SK-N-SH treated with all-trans-retinoic acid at 6 μM for 48 hours (cell line): ENCODE data around the gene GAREM1.

Experiments used
- ATAC-seq: fragments of 200-7000 bp; cut with Tn5 transposase; 3 replicates; pipeline ENCODE4 v1.9.1; 2020; ENCODE audit warnings: mild to moderate bottlenecking, moderate library complexity
- BACH2 ChIP-seq: fragments of 250-450 bp; sonication (Bioruptor Pico); IDR thresholded peaks from 2 replicates; pipeline ENCODE4 v1.9.0; 2021; ENCODE audit warnings: mild to moderate bottlenecking, borderline replicate concordance
- ESRRG ChIP-seq: fragments of 250-450 bp; sonication (Bioruptor Pico); IDR thresholded peaks from 2 replicates; pipeline ENCODE4 v1.6.1; 2021; ENCODE audit warnings: mild to moderate bottlenecking
- OSR1 ChIP-seq: fragments of 250-450 bp; sonication (Bioruptor Pico); IDR thresholded peaks from 2 replicates; pipeline ENCODE4 v1.8.0; 2022; ENCODE audit warnings: moderate library complexity, mild to moderate bottlenecking, inconsistent platforms
- PPARA ChIP-seq: fragments of 250-450 bp; sonication (Bioruptor Pico); IDR thresholded peaks from 2 replicates; pipeline ENCODE4 v1.5.0; 2020; ENCODE audit warnings: mild to moderate bottlenecking, borderline replicate concordance
- RARB ChIP-seq: fragments of 250-450 bp; sonication (Bioruptor Pico); IDR thresholded peaks from 2 replicates; pipeline ENCODE4 v1.8.0; 2021; ENCODE audit warnings: mild to moderate bottlenecking, moderate library complexity
- SNAI2 ChIP-seq: fragments of 250-450 bp; sonication (Bioruptor Pico); IDR thresholded peaks from 2 replicates; pipeline ENCODE4 v1.5.0; 2020; ENCODE audit warnings: mild to moderate bottlenecking, moderate library complexity
- ZFP3 ChIP-seq: fragments of 250-450 bp; sonication (Bioruptor Pico); IDR thresholded peaks from 2 replicates; pipeline ENCODE4 v1.5.0; 2020; ENCODE audit warnings: mild to moderate bottlenecking, moderate library complexity
- ZNF70 ChIP-seq: fragments of 450-650 bp; formaldehyde crosslinking; IDR thresholded peaks from 2 replicates; pipeline ENCODE4 v1.5.0; 2020; ENCODE audit warnings: mild to moderate bottlenecking, moderate library complexity
- TF ChIP-seq, protein P1 (sequence below): fragments of 250-450 bp; sonication (Bioruptor Pico); IDR thresholded peaks from 2 replicates; pipeline ENCODE4 v1.5.1; 2020; ENCODE audit warnings: low read depth, mild to moderate bottlenecking, moderate library complexity
- TF ChIP-seq, protein P2 (sequence below): fragments of 250-450 bp; sonication (Bioruptor Pico); IDR thresholded peaks from 2 replicates; pipeline ENCODE4 v1.8.0; 2021; ENCODE audit warnings: low read depth, mild to moderate bottlenecking, moderate library complexity, borderline replicate concordance
- TF ChIP-seq, protein P3 (sequence below): fragments of 250-450 bp; sonication (Bioruptor Pico); IDR thresholded peaks from 2 replicates; pipeline ENCODE4 v1.5.1; 2021; ENCODE audit warnings: mild to moderate bottlenecking, moderate library complexity
- TF ChIP-seq, protein P4 (sequence below): fragments of 250-450 bp; sonication (Bioruptor Pico); IDR thresholded peaks from 2 replicates; pipeline ENCODE4 v1.5.0; 2020; ENCODE audit warnings: mild to moderate bottlenecking, moderate library complexity
- TF ChIP-seq, protein P5 (sequence below): fragments of 250-450 bp; sonication (Bioruptor Pico); IDR thresholded peaks from 2 replicates; pipeline ENCODE4 v1.8.0; 2020; ENCODE audit warnings: mild to moderate bottlenecking, moderate library complexity, borderline replicate concordance

The GAREM1 gene

DNA sequence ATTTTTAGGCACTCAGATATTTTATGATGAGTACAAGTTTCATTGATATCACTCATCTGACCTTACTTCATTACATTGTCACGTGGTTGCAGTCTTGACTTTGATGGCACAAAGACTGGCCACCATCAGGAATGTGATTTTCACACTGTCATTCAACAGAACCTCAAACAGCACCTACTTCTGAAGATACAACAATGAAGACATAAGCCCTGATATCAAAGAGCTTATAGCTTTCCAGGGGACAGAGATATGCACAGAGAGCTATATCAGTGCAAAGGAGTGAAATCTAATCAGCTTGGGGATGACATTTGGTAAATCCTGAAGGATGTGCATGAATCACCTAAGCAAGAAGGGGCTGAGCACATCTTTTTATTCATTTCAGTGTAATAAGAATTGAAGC lies 208.6 kb downstream of the GAREM1 start:
- ATAC-seq: no peak
- TF ChIP-seq, protein P1, sequence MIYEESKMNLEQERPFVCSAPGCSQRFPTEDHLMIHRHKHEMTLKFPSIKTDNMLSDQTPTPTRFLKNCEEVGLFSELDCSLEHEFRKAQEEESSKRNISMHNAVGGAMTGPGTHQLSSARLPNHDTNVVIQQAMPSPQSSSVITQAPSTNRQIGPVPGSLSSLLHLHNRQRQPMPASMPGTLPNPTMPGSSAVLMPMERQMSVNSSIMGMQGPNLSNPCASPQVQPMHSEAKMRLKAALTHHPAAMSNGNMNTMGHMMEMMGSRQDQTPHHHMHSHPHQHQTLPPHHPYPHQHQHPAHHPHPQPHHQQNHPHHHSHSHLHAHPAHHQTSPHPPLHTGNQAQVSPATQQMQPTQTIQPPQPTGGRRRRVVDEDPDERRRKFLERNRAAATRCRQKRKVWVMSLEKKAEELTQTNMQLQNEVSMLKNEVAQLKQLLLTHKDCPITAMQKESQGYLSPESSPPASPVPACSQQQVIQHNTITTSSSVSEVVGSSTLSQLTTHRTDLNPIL (CRISPR knock-in tag): no peak

DNA sequence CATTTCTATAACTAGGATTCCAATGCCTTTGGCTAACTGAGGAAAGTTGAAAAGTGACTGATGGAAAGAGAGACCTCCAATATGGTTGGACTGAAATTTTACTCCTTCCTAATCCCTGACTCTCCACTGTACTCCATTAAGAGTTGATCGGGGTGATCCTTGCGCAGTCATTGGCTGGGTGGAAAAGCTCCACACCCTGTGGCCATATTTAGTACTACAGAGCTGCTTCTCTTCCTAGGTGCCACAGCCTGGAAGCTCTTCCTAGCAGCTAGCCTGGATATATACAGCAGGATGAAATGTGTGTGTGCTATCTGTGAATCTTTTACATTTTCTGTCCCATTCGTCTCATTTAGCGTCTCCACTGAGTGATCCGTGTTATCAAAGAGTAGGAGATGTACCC lies 209.7 kb downstream of the GAREM1 start:
- TF ChIP-seq OSR1 (CRISPR knock-in tag) (no peak), ZNF70 (no peak), SNAI2 (CRISPR knock-in tag) (no peak), RARB (CRISPR knock-in tag) (no peak), ESRRG (no peak), ZFP3 (CRISPR knock-in tag) (no peak), PPARA (CRISPR knock-in tag) (no peak)
- TF ChIP-seq, protein P2, sequence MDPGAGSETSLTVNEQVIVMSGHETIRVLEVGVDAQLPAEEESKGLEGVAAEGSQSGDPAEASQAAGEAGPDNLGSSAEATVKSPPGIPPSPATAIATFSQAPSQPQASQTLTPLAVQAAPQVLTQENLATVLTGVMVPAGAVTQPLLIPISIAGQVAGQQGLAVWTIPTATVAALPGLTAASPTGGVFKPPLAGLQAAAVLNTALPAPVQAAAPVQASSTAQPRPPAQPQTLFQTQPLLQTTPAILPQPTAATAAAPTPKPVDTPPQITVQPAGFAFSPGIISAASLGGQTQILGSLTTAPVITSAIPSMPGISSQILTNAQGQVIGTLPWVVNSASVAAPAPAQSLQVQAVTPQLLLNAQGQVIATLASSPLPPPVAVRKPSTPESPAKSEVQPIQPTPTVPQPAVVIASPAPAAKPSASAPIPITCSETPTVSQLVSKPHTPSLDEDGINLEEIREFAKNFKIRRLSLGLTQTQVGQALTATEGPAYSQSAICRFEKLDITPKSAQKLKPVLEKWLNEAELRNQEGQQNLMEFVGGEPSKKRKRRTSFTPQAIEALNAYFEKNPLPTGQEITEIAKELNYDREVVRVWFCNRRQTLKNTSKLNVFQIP (CRISPR knock-in tag): no peak
- TF ChIP-seq, protein P3, sequence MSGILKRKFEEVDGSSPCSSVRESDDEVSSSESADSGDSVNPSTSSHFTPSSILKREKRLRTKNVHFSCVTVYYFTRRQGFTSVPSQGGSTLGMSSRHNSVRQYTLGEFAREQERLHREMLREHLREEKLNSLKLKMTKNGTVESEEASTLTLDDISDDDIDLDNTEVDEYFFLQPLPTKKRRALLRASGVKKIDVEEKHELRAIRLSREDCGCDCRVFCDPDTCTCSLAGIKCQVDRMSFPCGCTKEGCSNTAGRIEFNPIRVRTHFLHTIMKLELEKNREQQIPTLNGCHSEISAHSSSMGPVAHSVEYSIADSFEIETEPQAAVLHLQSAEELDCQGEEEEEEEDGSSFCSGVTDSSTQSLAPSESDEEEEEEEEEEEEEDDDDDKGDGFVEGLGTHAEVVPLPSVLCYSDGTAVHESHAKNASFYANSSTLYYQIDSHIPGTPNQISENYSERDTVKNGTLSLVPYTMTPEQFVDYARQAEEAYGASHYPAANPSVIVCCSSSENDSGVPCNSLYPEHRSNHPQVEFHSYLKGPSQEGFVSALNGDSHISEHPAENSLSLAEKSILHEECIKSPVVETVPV (CRISPR knock-in tag): no peak
- TF ChIP-seq, protein P4, sequence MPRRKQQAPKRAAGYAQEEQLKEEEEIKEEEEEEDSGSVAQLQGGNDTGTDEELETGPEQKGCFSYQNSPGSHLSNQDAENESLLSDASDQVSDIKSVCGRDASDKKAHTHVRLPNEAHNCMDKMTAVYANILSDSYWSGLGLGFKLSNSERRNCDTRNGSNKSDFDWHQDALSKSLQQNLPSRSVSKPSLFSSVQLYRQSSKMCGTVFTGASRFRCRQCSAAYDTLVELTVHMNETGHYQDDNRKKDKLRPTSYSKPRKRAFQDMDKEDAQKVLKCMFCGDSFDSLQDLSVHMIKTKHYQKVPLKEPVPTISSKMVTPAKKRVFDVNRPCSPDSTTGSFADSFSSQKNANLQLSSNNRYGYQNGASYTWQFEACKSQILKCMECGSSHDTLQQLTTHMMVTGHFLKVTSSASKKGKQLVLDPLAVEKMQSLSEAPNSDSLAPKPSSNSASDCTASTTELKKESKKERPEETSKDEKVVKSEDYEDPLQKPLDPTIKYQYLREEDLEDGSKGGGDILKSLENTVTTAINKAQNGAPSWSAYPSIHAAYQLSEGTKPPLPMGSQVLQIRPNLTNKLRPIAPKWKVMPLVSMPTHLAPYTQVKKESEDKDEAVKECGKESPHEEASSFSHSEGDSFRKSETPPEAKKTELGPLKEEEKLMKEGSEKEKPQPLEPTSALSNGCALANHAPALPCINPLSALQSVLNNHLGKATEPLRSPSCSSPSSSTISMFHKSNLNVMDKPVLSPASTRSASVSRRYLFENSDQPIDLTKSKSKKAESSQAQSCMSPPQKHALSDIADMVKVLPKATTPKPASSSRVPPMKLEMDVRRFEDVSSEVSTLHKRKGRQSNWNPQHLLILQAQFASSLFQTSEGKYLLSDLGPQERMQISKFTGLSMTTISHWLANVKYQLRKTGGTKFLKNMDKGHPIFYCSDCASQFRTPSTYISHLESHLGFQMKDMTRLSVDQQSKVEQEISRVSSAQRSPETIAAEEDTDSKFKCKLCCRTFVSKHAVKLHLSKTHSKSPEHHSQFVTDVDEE (CRISPR knock-in tag): no peak
- peak; percentile 52; the same call in 1 of the 3 replicates for ATAC-seq

DNA sequence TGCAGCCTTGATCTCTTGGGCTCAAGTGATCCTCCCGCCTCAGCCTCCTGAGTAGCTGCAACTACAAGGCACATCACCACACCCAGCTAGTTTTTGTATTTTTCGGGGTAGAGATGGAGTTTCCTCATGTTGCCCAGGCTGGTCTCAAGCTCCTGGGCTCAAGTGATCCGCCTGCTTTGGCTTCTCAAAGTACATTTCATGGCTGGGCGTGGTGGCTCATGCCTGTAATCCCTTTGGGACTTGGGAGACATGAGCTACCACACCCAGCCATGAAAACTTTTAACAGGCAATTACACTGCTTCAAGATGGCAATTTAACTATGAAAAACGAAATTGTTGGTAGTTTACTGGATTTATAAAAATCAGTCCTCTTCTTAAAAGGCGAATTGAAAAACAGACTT lies 211.1 kb downstream of the GAREM1 start:
- no peak for ATAC-seq
- TF ChIP-seq ZNF70: no peak
- no peak for TF ChIP-seq BACH2 (CRISPR knock-in tag)
- TF ChIP-seq, protein P4 (CRISPR knock-in tag): no peak
- TF ChIP-seq, protein P5, sequence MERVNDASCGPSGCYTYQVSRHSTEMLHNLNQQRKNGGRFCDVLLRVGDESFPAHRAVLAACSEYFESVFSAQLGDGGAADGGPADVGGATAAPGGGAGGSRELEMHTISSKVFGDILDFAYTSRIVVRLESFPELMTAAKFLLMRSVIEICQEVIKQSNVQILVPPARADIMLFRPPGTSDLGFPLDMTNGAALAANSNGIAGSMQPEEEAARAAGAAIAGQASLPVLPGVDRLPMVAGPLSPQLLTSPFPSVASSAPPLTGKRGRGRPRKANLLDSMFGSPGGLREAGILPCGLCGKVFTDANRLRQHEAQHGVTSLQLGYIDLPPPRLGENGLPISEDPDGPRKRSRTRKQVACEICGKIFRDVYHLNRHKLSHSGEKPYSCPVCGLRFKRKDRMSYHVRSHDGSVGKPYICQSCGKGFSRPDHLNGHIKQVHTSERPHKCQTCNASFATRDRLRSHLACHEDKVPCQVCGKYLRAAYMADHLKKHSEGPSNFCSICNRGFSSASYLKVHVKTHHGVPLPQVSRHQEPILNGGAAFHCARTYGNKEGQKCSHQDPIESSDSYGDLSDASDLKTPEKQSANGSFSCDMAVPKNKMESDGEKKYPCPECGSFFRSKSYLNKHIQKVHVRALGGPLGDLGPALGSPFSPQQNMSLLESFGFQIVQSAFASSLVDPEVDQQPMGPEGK (CRISPR knock-in tag): no peak
- no peak for TF ChIP-seq PPARA (CRISPR knock-in tag)
- TF ChIP-seq, protein P2 (CRISPR knock-in tag): no peak
- TF ChIP-seq, protein P1 (CRISPR knock-in tag): no peak
